Panc1 (cell line): ENCODE data around the gene USP24.

Experiments
- CTCF ChIP-seq: fragments of 450-650 bp; IDR thresholded peaks from 2 replicates; pipeline ENCODE4 v1.5.1; 2017; ENCODE audit warnings: mild to moderate bottlenecking
- POLR2AphosphoS5 ChIP-seq: IDR thresholded peaks from 2 replicates; pipeline ENCODE4 v1.6.1; 2012; ENCODE audit warnings: mild to moderate bottlenecking, low read depth, low read length, moderate library complexity
- TCF7L2 ChIP-seq: IDR thresholded peaks from 2 replicates; pipeline ENCODE4 v1.6.1; 2011; ENCODE audit warnings: mild to moderate bottlenecking, low read depth, low read length, inconsistent platforms

GRCh38 chr1:55146781-55147180 is 68.4 kb downstream of the USP24 start:
- TF ChIP-seq TCF7L2: no peak
- TF ChIP-seq CTCF: no peak
- no peak for TF ChIP-seq POLR2AphosphoS5
